Measurements from ENCODE around the gene ATXN7L1.

Gene ATXN7L1

GRCh38 chr7:105913947-105914346 lies 37.5 kb upstream of the ATXN7L1 start:
- no peak for ATAC-seq
- TF ChIP-seq TCF4 (CRISPR knock-in tag; IDR thresholded peaks at IDR 0.05; ENCODE audit: borderline replicate concordance) (no peak), GLIS3 (CRISPR knock-in tag; IDR thresholded peaks at IDR 0.05) (no peak)

GRCh38 chr7:105911961-105912575 lies 35.7 kb upstream of the ATXN7L1 start:
- no peak for ATAC-seq

DNA sequence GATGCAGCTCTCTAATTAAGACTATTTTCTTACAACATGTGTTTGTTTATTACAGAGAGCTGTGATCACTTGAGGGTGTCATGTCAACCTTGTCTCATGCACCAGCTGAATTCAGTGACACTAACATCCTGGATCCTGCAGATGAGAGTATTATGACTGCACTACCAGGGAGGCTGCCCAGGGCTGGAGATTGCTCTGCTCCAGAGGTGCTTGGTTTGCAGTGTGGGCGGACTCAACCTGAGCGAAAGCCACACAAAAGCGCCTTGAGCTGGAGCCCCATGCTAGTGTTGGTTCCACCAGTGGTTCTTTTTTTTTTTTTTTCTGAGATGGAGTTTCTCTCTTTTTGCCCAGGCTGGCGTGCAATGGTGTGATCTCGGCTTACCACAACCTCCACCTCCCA lies 33.8 kb upstream of the ATXN7L1 start:
- ATAC-seq, result no peak
- TF ChIP-seq OSR1 (CRISPR knock-in tag; IDR thresholded peaks at IDR 0.05), result no peak

More at GRCh38 chr7:105911961-105912575, 35.7 kb upstream of the ATXN7L1 start:
- TF ChIP-seq CREB5 (CRISPR knock-in tag; IDR thresholded peaks at IDR 0.05; ENCODE audit: low read depth), result no peak
- TF ChIP-seq PPARA (CRISPR knock-in tag; IDR thresholded peaks at IDR 0.05; ENCODE audit: borderline replicate concordance), result no peak
- TF ChIP-seq ZC3H10 (CRISPR knock-in tag; IDR thresholded peaks at IDR 0.05), result no peak
- TF ChIP-seq CSDC2 (CRISPR knock-in tag; IDR thresholded peaks at IDR 0.05), result no peak
- no peak for TF ChIP-seq TOX (CRISPR knock-in tag; IDR thresholded peaks at IDR 0.05; ENCODE audit: borderline replicate concordance)
- TF ChIP-seq, protein P1, sequence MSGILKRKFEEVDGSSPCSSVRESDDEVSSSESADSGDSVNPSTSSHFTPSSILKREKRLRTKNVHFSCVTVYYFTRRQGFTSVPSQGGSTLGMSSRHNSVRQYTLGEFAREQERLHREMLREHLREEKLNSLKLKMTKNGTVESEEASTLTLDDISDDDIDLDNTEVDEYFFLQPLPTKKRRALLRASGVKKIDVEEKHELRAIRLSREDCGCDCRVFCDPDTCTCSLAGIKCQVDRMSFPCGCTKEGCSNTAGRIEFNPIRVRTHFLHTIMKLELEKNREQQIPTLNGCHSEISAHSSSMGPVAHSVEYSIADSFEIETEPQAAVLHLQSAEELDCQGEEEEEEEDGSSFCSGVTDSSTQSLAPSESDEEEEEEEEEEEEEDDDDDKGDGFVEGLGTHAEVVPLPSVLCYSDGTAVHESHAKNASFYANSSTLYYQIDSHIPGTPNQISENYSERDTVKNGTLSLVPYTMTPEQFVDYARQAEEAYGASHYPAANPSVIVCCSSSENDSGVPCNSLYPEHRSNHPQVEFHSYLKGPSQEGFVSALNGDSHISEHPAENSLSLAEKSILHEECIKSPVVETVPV (CRISPR knock-in tag; IDR thresholded peaks at IDR 0.05), result no peak
- no peak for TF ChIP-seq TSHZ2 (CRISPR knock-in tag; IDR thresholded peaks at IDR 0.05)
- TF ChIP-seq ESRRG (CRISPR knock-in tag; IDR thresholded peaks at IDR 0.05), result no peak
- no peak for TF ChIP-seq ZFP30 (CRISPR knock-in tag; IDR thresholded peaks at IDR 0.05)

DNA sequence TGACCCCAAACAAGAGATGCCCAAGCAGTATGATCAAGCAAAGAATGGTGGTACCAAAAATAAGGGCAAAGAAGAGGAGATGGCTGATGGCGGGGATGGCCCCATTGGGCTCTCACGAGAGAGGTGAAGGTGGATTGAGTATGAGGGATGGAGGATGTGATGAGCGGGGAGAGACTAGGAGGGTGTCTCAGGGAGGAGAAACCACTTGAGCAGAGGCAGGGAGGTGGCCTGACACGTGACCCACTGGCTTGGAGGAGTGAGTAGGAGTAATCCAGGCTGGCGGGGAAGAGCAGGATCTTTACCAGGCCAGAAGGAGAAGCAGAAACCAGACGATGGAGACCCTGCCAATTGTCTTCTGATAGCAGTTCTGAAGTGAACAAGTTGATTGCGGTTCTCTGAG lies 33.3 kb upstream of the ATXN7L1 start:
- no peak for ATAC-seq
- no peak for TF ChIP-seq ZFP30 (CRISPR knock-in tag; IDR thresholded peaks at IDR 0.05)
- TF ChIP-seq ISL1 (CRISPR knock-in tag; IDR thresholded peaks at IDR 0.05), result no peak
- TF ChIP-seq CSDC2 (CRISPR knock-in tag; IDR thresholded peaks at IDR 0.05), result no peak
- no peak for TF ChIP-seq PATZ1 (CRISPR knock-in tag; IDR thresholded peaks at IDR 0.05; ENCODE audit: borderline replicate concordance)
- TF ChIP-seq RARB (CRISPR knock-in tag; IDR thresholded peaks at IDR 0.05), result no peak
- TF ChIP-seq ZNF8 (CRISPR knock-in tag; IDR thresholded peaks at IDR 0.05), result no peak
- no peak for TF ChIP-seq TOX (CRISPR knock-in tag; IDR thresholded peaks at IDR 0.05; ENCODE audit: borderline replicate concordance)
- no peak for TF ChIP-seq GLIS3 (CRISPR knock-in tag; IDR thresholded peaks at IDR 0.05)
- no peak for TF ChIP-seq ARNTL (CRISPR knock-in tag; IDR thresholded peaks at IDR 0.05; ENCODE audit: borderline replicate concordance, low read depth)
- TF ChIP-seq TCF4 (CRISPR knock-in tag; IDR thresholded peaks at IDR 0.05; ENCODE audit: borderline replicate concordance), result no peak
- TF ChIP-seq ZNF565 (CRISPR knock-in tag; conservative IDR thresholded peaks at IDR 0.05; ENCODE audit: low read depth), result no peak
- no peak for TF ChIP-seq TSHZ2 (CRISPR knock-in tag; IDR thresholded peaks at IDR 0.05)
- TF ChIP-seq POU6F1 (CRISPR knock-in tag; IDR thresholded peaks at IDR 0.05; ENCODE audit: borderline replicate concordance, low read depth), result no peak
- no peak for TF ChIP-seq ZFP3 (CRISPR knock-in tag; IDR thresholded peaks at IDR 0.05)
- no peak for TF ChIP-seq SNAI2 (CRISPR knock-in tag; IDR thresholded peaks at IDR 0.05)
- no peak for TF ChIP-seq OSR1 (CRISPR knock-in tag; IDR thresholded peaks at IDR 0.05)
- TF ChIP-seq, protein P1 (CRISPR knock-in tag; IDR thresholded peaks at IDR 0.05), result no peak
